ENCODE measurements around the gene XCR1.

Gene XCR1

GRCh38 chr3:46070595-46071093 lies 43.4 kb upstream of the XCR1 start:
- Histone ChIP-seq H3K79me2 (ENCODE audit: control insufficient read depth, insufficient read depth, low read length, poor library complexity) (no peaks in the 10 kb centered on the region), H3K4me2 (ENCODE audit: low read length) (no peak overlapping the region), H3K79me1 (ENCODE audit: low read length) (no peaks in the 10 kb centered on the region), H3K27me3 (ENCODE audit: insufficient read depth, low read length) (no peaks in the 10 kb centered on the region), H2AK5ac (ENCODE audit: low read length) (no peak overlapping the region), H3K4ac (ENCODE audit: low read depth, low read length) (no peak overlapping the region), H3K36me3 (ENCODE audit: control insufficient read depth in 1 of 2, insufficient read depth in 2 of 2, low read length in 2 of 2) (no peaks in the 10 kb centered on the region), H2BK120ac (ENCODE audit: insufficient read depth, low read length, poor library complexity) (no peak overlapping the region), H3K9me3 (ENCODE audit: insufficient read depth, low read depth, low read length) (no peaks in the 10 kb centered on the region), H4K91ac (ENCODE audit: low read depth, low read length) (no peak overlapping the region), H3K27ac (ENCODE audit: low read depth, low read length) (no peak overlapping the region), H3K18ac (ENCODE audit: low read length) (no peak overlapping the region), H2BK12ac (ENCODE audit: low read length) (no peak overlapping the region), H4K12ac (ENCODE audit: low read depth, low read length) (no peak overlapping the region), H3K4me1 (ENCODE audit: control insufficient read depth in 1 of 2, insufficient read depth in 2 of 2, low read length in 2 of 2) (peaks cover 0 to 9% of the 10 kb centered on the region in 2 experiments), H2AFZ (ENCODE audit: insufficient read depth, low read length, poor library complexity) (no peak overlapping the region), H4K8ac (ENCODE audit: low read depth, low read length) (no peak overlapping the region), H3K9ac (ENCODE audit: low read length) (no peak overlapping the region), H3K4me3 (ENCODE audit: low read depth, low read length) (no peak overlapping the region), H2BK5ac (ENCODE audit: low read depth, low read length, poor library complexity) (no peak overlapping the region), H3K14ac (ENCODE audit: low read length) (no peak overlapping the region), H3K23ac (ENCODE audit: low read length) (no peak overlapping the region)
- no CpG with 5 or more reads among the region's 1 CpG for WGBS (ENCODE audit: extremely low coverage, insufficient coverage, insufficient read length)
- DNase-seq, result no peak

- no peak overlapping the region for H3K9ac ChIP-seq (ENCODE audit: low read length)
- H4K91ac ChIP-seq (ENCODE audit: low read depth, low read length), result no peak overlapping the region
- H3K27me3 ChIP-seq (ENCODE audit: insufficient read depth, low read length), result no peaks in the 10 kb centered on the region
- H2BK120ac ChIP-seq (ENCODE audit: insufficient read depth, low read length, poor library complexity), result no peak overlapping the region
- no peak overlapping the region for H3K4ac ChIP-seq (ENCODE audit: low read depth, low read length)
- H3K9me3 ChIP-seq (ENCODE audit: insufficient read depth, low read depth, low read length), result no peaks in the 10 kb centered on the region
- H3K36me3 ChIP-seq (ENCODE audit: control insufficient read depth in 1 of 2, insufficient read depth in 2 of 2, low read length in 2 of 2), result no peaks in the 10 kb centered on the region
- H3K4me1 ChIP-seq (ENCODE audit: control insufficient read depth in 1 of 2, insufficient read depth in 2 of 2, low read length in 2 of 2), result peaks cover 0 to 9% of the 10 kb centered on the region in 2 experiments
- H2AK5ac ChIP-seq (ENCODE audit: low read length), result no peak overlapping the region
- no peak overlapping the region for H3K27ac ChIP-seq (ENCODE audit: low read depth, low read length)
- no peak overlapping the region for H4K12ac ChIP-seq (ENCODE audit: low read depth, low read length)
- H3K4me3 ChIP-seq (ENCODE audit: low read depth, low read length), result no peak overlapping the region
- no peak overlapping the region for H3K14ac ChIP-seq (ENCODE audit: low read length)
- H3K23ac ChIP-seq (ENCODE audit: low read length), result no peak overlapping the region
- no peak overlapping the region for H3K4me2 ChIP-seq (ENCODE audit: low read length)
- WGBS (ENCODE audit: extremely low coverage, insufficient coverage, insufficient read length), result no CpG with 5 or more reads among the region's 4 CpGs
- no peaks in the 10 kb centered on the region for H3K79me2 ChIP-seq (ENCODE audit: control insufficient read depth, insufficient read depth, low read length, poor library complexity)
- no peak overlapping the region for H2BK5ac ChIP-seq (ENCODE audit: low read depth, low read length, poor library complexity)
- no peak overlapping the region for H2AFZ ChIP-seq (ENCODE audit: insufficient read depth, low read length, poor library complexity)
- no peak overlapping the region for H2BK12ac ChIP-seq (ENCODE audit: low read length)
- no peak for DNase-seq
- no peaks in the 10 kb centered on the region for H3K79me1 ChIP-seq (ENCODE audit: low read length)
- H3K18ac ChIP-seq (ENCODE audit: low read length), result no peak overlapping the region
- no peak overlapping the region for H4K8ac ChIP-seq (ENCODE audit: low read depth, low read length)
Measured at GRCh38 chr3:46068501-46068900, 41.2 kb upstream of the XCR1 start.

DNA sequence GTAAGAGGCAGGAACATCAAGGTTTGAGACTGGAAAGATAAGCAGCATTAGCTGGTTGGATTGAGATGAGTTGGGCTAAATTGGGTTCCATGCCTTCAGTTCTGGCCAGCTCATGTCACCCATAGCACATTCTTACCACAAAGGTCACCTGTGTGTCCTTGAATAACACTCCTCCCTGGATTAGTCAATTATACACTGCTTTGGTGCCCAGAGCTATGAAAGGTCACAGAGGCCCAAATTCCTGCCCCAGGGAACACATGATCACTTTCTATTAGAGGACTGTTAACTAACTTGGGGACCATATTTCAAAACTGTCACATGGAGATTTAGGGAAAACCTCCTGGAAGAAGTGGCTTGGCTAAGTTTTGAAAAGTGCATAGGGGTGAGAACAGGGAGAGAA lies 40.1 kb upstream of the XCR1 start:
- Histone ChIP-seq H4K8ac (ENCODE audit: low read depth, low read length) (no peak overlapping the region), H2AFZ (ENCODE audit: insufficient read depth, low read length, poor library complexity) (no peak overlapping the region), H3K4me3 (ENCODE audit: low read depth, low read length) (no peak overlapping the region), H3K4me1 (ENCODE audit: control insufficient read depth in 1 of 2, insufficient read depth in 2 of 2, low read length in 2 of 2) (peaks cover 0 to 9% of the 10 kb centered on the region in 2 experiments), H2BK12ac (ENCODE audit: low read length) (no peak overlapping the region), H3K27me3 (ENCODE audit: insufficient read depth, low read length) (no peaks in the 10 kb centered on the region), H3K4me2 (ENCODE audit: low read length) (no peak overlapping the region), H3K9me3 (ENCODE audit: insufficient read depth, low read depth, low read length) (no peaks in the 10 kb centered on the region), H2AK5ac (ENCODE audit: low read length) (no peak overlapping the region), H4K91ac (ENCODE audit: low read depth, low read length) (no peak overlapping the region), H3K18ac (ENCODE audit: low read length) (no peak overlapping the region), H3K23ac (ENCODE audit: low read length) (no peak overlapping the region), H2BK120ac (ENCODE audit: insufficient read depth, low read length, poor library complexity) (no peak overlapping the region), H3K14ac (ENCODE audit: low read length) (no peak overlapping the region), H2BK5ac (ENCODE audit: low read depth, low read length, poor library complexity) (no peak overlapping the region), H3K36me3 (ENCODE audit: control insufficient read depth in 1 of 2, insufficient read depth in 2 of 2, low read length in 2 of 2) (no peaks in the 10 kb centered on the region), H3K9ac (ENCODE audit: low read length) (no peak overlapping the region), H3K79me2 (ENCODE audit: control insufficient read depth, insufficient read depth, low read length, poor library complexity) (no peaks in the 10 kb centered on the region), H4K12ac (ENCODE audit: low read depth, low read length) (no peak overlapping the region), H3K27ac (ENCODE audit: low read depth, low read length) (no peak overlapping the region), H3K4ac (ENCODE audit: low read depth, low read length) (no peak overlapping the region), H3K79me1 (ENCODE audit: low read length) (no peaks in the 10 kb centered on the region)
- DNase-seq, result no peak

DNA sequence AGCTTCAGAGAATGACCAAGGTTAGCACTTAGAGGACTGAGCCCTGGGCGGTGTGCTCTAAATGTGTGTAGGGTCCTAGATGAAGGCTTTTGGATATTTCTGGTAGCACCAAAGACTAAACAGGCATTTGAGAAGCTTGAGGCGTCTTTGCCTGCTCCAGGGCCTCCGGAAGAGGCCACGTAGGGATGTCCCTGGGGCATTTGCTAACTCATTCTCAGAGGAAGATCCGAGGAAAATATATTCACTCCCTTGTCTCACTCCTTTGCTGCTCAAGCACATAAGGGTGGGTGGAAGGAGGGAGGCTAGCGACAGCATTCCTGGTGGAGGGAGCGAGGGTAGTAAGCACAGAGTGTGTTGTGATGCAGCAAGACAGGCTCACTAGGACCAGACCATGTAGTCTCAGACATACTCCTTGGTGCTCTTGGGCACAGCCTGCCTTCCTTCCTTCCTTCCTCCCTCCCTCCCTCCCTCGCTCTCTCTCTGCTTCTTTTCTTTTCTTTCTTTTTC lies 38.5 kb upstream of the XCR1 start:
- Histone ChIP-seq H3K14ac (ENCODE audit: low read length) (no peak overlapping the region), H3K9me3 (ENCODE audit: insufficient read depth, low read depth, low read length) (peaks cover 2% of the 10 kb centered on the region), H3K79me2 (ENCODE audit: control insufficient read depth, insufficient read depth, low read length, poor library complexity) (no peaks in the 10 kb centered on the region), H2BK12ac (ENCODE audit: low read length) (no peak overlapping the region), H2AK5ac (ENCODE audit: low read length) (no peak overlapping the region), H2AFZ (ENCODE audit: insufficient read depth, low read length, poor library complexity) (no peak overlapping the region), H3K4me1 (ENCODE audit: control insufficient read depth in 1 of 2, insufficient read depth in 2 of 2, low read length in 2 of 2) (peaks cover 0 to 9% of the 10 kb centered on the region in 2 experiments), H3K18ac (ENCODE audit: low read length) (no peak overlapping the region), H3K4me3 (ENCODE audit: low read depth, low read length) (no peak overlapping the region), H3K79me1 (ENCODE audit: low read length) (no peaks in the 10 kb centered on the region), H4K12ac (ENCODE audit: low read depth, low read length) (no peak overlapping the region), H2BK5ac (ENCODE audit: low read depth, low read length, poor library complexity) (no peak overlapping the region), H4K91ac (ENCODE audit: low read depth, low read length) (no peak overlapping the region), H3K4ac (ENCODE audit: low read depth, low read length) (no peak overlapping the region), H3K27ac (ENCODE audit: low read depth, low read length) (no peak overlapping the region), H3K27me3 (ENCODE audit: insufficient read depth, low read length) (no peaks in the 10 kb centered on the region), H4K8ac (ENCODE audit: low read depth, low read length) (no peak overlapping the region), H3K23ac (ENCODE audit: low read length) (no peak overlapping the region), H3K4me2 (ENCODE audit: low read length) (no peak overlapping the region), H2BK120ac (ENCODE audit: insufficient read depth, low read length, poor library complexity) (no peak overlapping the region), H3K9ac (ENCODE audit: low read length) (no peak overlapping the region), H3K36me3 (ENCODE audit: control insufficient read depth in 1 of 2, insufficient read depth in 2 of 2, low read length in 2 of 2) (no peaks in the 10 kb centered on the region)
- WGBS (ENCODE audit: extremely low coverage, insufficient coverage, insufficient read length), result no CpG with 5 or more reads among the region's 8 CpGs
- no peak for DNase-seq
